ENCODE measurements around the gene ERN1. TPM values are rescaled to one million over a fixed set of nuclear protein-coding genes. Genes with fewer than 3 reads are reported as not detected.

The ERN1 gene
- total and polyA plus RNA-seq, 2 of the 13 experiments (the other 11 are each of a cell fraction or from before 2014, with no cell fraction given): 6.0 to 12.7 TPM

DNA sequence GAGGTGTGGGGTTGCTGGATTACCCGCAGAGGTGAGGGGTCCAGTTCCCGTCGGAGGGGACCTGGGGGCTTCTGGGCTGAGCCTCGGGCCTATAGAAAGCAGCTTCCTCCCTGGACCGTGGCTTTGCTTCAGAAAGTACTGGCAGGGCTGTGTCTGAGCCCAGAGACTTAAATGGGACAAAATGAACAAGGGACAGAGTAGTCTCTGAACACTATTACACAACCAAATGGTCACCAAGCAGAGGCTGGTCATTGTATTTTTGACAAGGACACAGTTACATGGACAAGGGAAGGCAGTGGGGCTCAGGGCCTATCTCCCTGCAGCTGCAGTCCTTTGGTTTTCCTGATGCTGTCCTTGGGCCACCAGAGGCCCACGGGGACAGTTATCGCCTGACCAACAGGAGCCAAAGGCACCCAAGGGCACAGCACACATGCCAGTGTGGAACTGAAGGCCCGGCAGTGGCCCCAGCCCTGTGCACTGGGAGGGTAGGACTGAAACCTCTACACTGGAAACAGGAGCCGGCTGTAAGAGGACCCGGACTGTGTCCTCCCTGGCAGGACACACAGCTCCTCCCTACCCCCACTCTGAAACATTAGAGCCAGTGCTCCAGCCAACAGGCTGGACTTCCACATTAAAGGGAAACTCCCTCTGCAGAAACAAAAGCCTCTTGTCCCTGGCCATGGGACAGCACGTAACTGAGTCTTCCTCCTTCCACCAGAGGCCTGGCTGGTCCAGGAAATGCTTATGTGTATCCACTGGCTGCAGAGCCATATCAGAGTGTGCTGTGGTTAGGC is 26.0 kb upstream of the ERN1 start (continued):
- TF ChIP-seq DMTF1 (CRISPR knock-in tag; IDR thresholded peaks at IDR 0.05): no peak
- TF ChIP-seq, protein P1, sequence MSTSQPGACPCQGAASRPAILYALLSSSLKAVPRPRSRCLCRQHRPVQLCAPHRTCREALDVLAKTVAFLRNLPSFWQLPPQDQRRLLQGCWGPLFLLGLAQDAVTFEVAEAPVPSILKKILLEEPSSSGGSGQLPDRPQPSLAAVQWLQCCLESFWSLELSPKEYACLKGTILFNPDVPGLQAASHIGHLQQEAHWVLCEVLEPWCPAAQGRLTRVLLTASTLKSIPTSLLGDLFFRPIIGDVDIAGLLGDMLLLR (CRISPR knock-in tag; IDR thresholded peaks at IDR 0.05): 0 out of 2 replicates have a peak, but pooled peaks have one; percentile 9

DNA sequence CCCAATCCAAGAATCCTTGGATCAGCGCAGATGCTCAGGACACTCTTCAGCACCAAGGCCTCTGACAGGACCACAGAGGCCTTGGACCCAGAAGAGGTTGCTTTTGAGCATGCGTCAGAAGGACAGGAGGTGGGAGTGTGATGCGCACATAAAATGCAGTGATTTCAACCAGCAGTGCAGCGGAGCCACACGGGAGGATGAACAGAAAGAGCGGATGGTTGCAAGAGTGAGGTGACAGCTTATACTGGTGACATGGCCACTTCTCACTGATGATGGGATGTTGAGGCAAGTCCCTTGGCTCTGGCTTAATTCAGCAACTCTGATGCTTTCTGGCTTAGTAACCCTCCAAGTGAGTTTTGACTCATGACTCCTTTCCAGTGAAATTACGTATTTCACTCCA is 25.2 kb upstream of the ERN1 start:
- H4K20me1 ChIP-seq (ENCODE audit: insufficient read depth, low read length): no peaks in the 10 kb centered on the region
- FAIRE-seq (no peak), ATAC-seq (no peak), DNase-seq (ENCODE audit: low spot score) (no peak)
- in situ Hi-C loops (cut with HindIII; ENCODE audit: extremely low pct_ligation_motif_present, low pct_unique_long_range_greater_than_20kb) (no loop called here), intact Hi-C loops (cut with micrococcal nuclease; ENCODE audit: unreplicated experiment) (loop anchor here (5.0 to 10.0 kb wide), 2 partner anchors 340 to 562 kb away; partner anchors contain the start of gene POLG2)
- peaks cover 87% of the 10 kb centered on the region for H3K4me1 ChIP-seq (ENCODE audit: insufficient read depth, low read length)
- H3K4me3 ChIP-seq (replicated peaks in 1 of 3; ENCODE audit: insufficient read depth in 1 of 3, low read depth in 2 of 3, low read length in 3 of 3): no peak overlapping the region
- peak overlapping the region; percentile 88 for H3K27ac ChIP-seq (ENCODE audit: extremely low read length, insufficient read depth, low read length)
- peak overlapping the region; percentile 87; the same call in 1 of the 2 replicates for H3K4me2 ChIP-seq (ENCODE audit: low read depth, low read length)
- peaks cover 7 to 29% of the 10 kb centered on the region in 2 experiments for H3K36me3 ChIP-seq (replicated peaks in 1 of 2; ENCODE audit: control insufficient read depth in 1 of 2, insufficient read depth in 2 of 2, low read length in 2 of 2)
- CTCF ChIA-PET (ENCODE audit: low intra/inter-chr PET ratio, low total read pairs): no interaction called here
- H3K9me3 ChIP-seq (ENCODE audit: low read length): no peaks in the 10 kb centered on the region
- POLR2A ChIA-PET: interaction anchor here (1.1 to 4.4 kb wide), 9 partner anchors 9 to 107 kb away, joined by 4 to 103 read pairs (median 5); no protein-coding TSS in a partner anchor
- no TSS peak for BruUV-seq (replicated peaks)
- WGBS (ENCODE audit: low lambda C conversion rate): 100% methylated on average over 7 of the region's 7 CpGs
- no peaks in the 10 kb centered on the region for H3K27me3 ChIP-seq (ENCODE audit: control insufficient read depth in 1 of 2, insufficient read depth in 2 of 2, low read length in 2 of 2)
- no peaks in the 10 kb centered on the region for H3K79me2 ChIP-seq (ENCODE audit: insufficient read depth, low read length)
- H2AFZ ChIP-seq (ENCODE audit: low read length): no peak overlapping the region
- peak overlapping the region; percentile 70 for H3K9ac ChIP-seq (ENCODE audit: insufficient read depth, low read depth, low read length)
- TF ChIP-seq, protein P2, sequence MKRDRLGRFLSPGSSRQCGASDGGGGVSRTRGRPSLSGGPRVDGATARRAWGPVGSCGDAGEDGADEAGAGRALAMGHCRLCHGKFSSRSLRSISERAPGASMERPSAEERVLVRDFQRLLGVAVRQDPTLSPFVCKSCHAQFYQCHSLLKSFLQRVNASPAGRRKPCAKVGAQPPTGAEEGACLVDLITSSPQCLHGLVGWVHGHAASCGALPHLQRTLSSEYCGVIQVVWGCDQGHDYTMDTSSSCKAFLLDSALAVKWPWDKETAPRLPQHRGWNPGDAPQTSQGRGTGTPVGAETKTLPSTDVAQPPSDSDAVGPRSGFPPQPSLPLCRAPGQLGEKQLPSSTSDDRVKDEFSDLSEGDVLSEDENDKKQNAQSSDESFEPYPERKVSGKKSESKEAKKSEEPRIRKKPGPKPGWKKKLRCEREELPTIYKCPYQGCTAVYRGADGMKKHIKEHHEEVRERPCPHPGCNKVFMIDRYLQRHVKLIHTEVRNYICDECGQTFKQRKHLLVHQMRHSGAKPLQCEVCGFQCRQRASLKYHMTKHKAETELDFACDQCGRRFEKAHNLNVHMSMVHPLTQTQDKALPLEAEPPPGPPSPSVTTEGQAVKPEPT (CRISPR knock-in tag; IDR thresholded peaks at IDR 0.05; ENCODE audit: low read depth): no peak
- TF ChIP-seq ZNF224 (CRISPR knock-in tag; IDR thresholded peaks at IDR 0.05) (peak; percentile 9; the same call in 1 of the 2 replicates), ZNF33B (CRISPR knock-in tag; IDR thresholded peaks at IDR 0.05) (no peak), ZNF747 (CRISPR knock-in tag; IDR thresholded peaks at IDR 0.05; ENCODE audit: borderline replicate concordance) (no peak), ZNF550 (CRISPR knock-in tag; IDR thresholded peaks at IDR 0.05; ENCODE audit: borderline replicate concordance) (peak; percentile 61; the same call in 1 of the 2 replicates)
- TF ChIP-seq, protein P3, sequence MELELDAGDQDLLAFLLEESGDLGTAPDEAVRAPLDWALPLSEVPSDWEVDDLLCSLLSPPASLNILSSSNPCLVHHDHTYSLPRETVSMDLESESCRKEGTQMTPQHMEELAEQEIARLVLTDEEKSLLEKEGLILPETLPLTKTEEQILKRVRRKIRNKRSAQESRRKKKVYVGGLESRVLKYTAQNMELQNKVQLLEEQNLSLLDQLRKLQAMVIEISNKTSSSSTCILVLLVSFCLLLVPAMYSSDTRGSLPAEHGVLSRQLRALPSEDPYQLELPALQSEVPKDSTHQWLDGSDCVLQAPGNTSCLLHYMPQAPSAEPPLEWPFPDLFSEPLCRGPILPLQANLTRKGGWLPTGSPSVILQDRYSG (CRISPR knock-in tag; IDR thresholded peaks at IDR 0.05): no peak
- TF ChIP-seq, protein P4, sequence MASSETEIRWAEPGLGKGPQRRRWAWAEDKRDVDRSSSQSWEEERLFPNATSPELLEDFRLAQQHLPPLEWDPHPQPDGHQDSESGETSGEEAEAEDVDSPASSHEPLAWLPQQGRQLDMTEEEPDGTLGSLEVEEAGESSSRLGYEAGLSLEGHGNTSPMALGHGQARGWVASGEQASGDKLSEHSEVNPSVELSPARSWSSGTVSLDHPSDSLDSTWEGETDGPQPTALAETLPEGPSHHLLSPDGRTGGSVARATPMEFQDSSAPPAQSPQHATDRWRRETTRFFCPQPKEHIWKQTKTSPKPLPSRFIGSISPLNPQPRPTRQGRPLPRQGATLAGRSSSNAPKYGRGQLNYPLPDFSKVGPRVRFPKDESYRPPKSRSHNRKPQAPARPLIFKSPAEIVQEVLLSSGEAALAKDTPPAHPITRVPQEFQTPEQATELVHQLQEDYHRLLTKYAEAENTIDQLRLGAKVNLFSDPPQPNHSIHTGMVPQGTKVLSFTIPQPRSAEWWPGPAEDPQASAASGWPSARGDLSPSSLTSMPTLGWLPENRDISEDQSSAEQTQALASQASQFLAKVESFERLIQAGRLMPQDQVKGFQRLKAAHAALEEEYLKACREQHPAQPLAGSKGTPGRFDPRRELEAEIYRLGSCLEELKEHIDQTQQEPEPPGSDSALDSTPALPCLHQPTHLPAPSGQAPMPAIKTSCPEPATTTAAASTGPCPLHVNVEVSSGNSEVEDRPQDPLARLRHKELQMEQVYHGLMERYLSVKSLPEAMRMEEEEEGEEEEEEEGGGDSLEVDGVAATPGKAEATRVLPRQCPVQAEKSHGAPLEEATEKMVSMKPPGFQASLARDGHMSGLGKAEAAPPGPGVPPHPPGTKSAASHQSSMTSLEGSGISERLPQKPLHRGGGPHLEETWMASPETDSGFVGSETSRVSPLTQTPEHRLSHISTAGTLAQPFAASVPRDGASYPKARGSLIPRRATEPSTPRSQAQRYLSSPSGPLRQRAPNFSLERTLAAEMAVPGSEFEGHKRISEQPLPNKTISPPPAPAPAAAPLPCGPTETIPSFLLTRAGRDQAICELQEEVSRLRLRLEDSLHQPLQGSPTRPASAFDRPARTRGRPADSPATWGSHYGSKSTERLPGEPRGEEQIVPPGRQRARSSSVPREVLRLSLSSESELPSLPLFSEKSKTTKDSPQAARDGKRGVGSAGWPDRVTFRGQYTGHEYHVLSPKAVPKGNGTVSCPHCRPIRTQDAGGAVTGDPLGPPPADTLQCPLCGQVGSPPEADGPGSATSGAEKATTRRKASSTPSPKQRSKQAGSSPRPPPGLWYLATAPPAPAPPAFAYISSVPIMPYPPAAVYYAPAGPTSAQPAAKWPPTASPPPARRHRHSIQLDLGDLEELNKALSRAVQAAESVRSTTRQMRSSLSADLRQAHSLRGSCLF (CRISPR knock-in tag; IDR thresholded peaks at IDR 0.05; ENCODE audit: borderline replicate concordance): no peak

Measured in HepG2 (cell line).